Ascending aorta (tissue), 2 donors: ENCODE measurements around the gene EVX2. TPM values are rescaled to one million over a fixed set of nuclear protein-coding genes. Genes with fewer than 3 reads are reported as not detected.

Source experiments
- DNase-seq, 2 donors: peaks; one replicate each; pipeline ENCODE4 v3.0.0-alpha.2; 2019; ENCODE audit warnings: low spot score in 2 of 2
- H3K27ac ChIP-seq, 2 donors: fragments of 200-600 bp; sonication (generic); one replicate each; pipeline ENCODE4 v1.5.1; 2016 to 2017; ENCODE audit warnings: mild to moderate bottlenecking in 1 of 2
- H3K27me3 ChIP-seq: fragments of 200-600 bp; sonication (generic); one replicate; pipeline ENCODE4 v1.5.1; 2017
- H3K36me3 ChIP-seq, 2 donors: fragments of 200-600 bp; sonication (generic); one replicate each; pipeline ENCODE4 v1.5.1; 2016
- H3K4me1 ChIP-seq, 2 donors: fragments of 200-600 bp; sonication (generic); one replicate each; pipeline ENCODE4 v1.5.1; 2016 to 2017; ENCODE audit warnings: mild to moderate bottlenecking in 1 of 2
- H3K4me3 ChIP-seq, 2 donors: fragments of 200-600 bp; sonication (generic); one replicate each; pipeline ENCODE4 v1.5.1; 2016 to 2017; ENCODE audit warnings: mild to moderate bottlenecking in 1 of 2
- H3K9me3 ChIP-seq, 2 donors: fragments of 200-600 bp; sonication (generic); one replicate each; pipeline ENCODE4 v1.5.1; 2016
- CTCF ChIP-seq, 3 experiments: fragments of 200-600 bp in 2 of 3; fragments of 450-650 bp in 1 of 3; sonication (generic) in 2 of 3; IDR thresholded peaks; one replicate each; pipeline ENCODE4 v1.5.1; 2016 to 2019; ENCODE audit warnings: antibody characterized with exemption in 3 of 3, mild to moderate bottlenecking in 1 of 3, moderate library complexity in 1 of 3
- intact Hi-C: fragments of 100-400 bp; cut with DNase I; formaldehyde crosslinking; loops from one replicate; pipeline ENCODE4 v1.15.1; 2023
- total RNA-seq: library from RNA; depleted of rRNA; stranded (reverse); fragments of >200 nt; gene quantifications from one replicate; pipeline ENCODE4 v1.1.0, GENCODE V29; 2016

EVX2 gene
- total RNA-seq, 1 donor from 2014 or later, result not detected

- H3K4me3 ChIP-seq, result no peak overlapping the region
- intact Hi-C loops, result loop anchor here (5.0 to 10.0 kb wide), 3 partner anchors 724 to 1757 kb away; partner anchors contain the start of gene SP9
- peak in 1 of 2 donors; percentile 34 for DNase-seq
- H3K9me3 ChIP-seq, result no peaks in the 10 kb centered on the region
- peaks cover 62% of the 10 kb centered on the region for H3K27me3 ChIP-seq
- no peak overlapping the region for H3K27ac ChIP-seq
- peaks cover 6 to 7% of the 10 kb centered on the region in 2 donors for H3K4me1 ChIP-seq
- no peaks in the 10 kb centered on the region for H3K36me3 ChIP-seq
- no peak for TF ChIP-seq CTCF (IDR thresholded peaks at IDR 0.05)
Measured at GRCh38 chr2:176091329-176092258, 7.8 kb upstream of the EVX2 start.

- Histone ChIP-seq H3K36me3 (no peaks in the 10 kb centered on the region), H3K27ac (no peak overlapping the region), H3K4me3 (no peak overlapping the region), H3K9me3 (no peaks in the 10 kb centered on the region), H3K27me3 (peaks cover 68% of the 10 kb centered on the region), H3K4me1 (peaks cover 5% of the 10 kb centered on the region in 2 donors)
- intact Hi-C loops, result loop anchor here (5.0 to 10.0 kb wide), 3 partner anchors 724 to 1756 kb away; partner anchors contain the start of gene SP9
- no peak for DNase-seq
- no peak for TF ChIP-seq CTCF (IDR thresholded peaks at IDR 0.05)
Measured at GRCh38 chr2:176090862-176091261, 7.1 kb upstream of the EVX2 start.

GRCh38 chr2:176089843-176090395 is 6.2 kb upstream of the EVX2 start:
- H3K36me3 ChIP-seq, result no peaks in the 10 kb centered on the region
- intact Hi-C loops, result loop anchor here (5.0 to 10.0 kb wide), 4 partner anchors 88 to 1755 kb away; partner anchors contain the start of genes LNPK and SP9
- no peak overlapping the region for H3K4me3 ChIP-seq
- no peak for DNase-seq
- no peaks in the 10 kb centered on the region for H3K9me3 ChIP-seq
- peaks cover 5% of the 10 kb centered on the region in 2 donors for H3K4me1 ChIP-seq
- no peak for TF ChIP-seq CTCF (IDR thresholded peaks at IDR 0.05)
- peaks cover 69% of the 10 kb centered on the region for H3K27me3 ChIP-seq
- H3K27ac ChIP-seq, result no peak overlapping the region

GRCh38 chr2:176088937-176089842 is 5.4 kb upstream of the EVX2 start:
- no peak overlapping the region for H3K4me3 ChIP-seq
- H3K4me1 ChIP-seq, result peaks cover 5% of the 10 kb centered on the region in 2 donors

More at GRCh38 chr2:176088937-176089842, 5.4 kb upstream of the EVX2 start:
- Histone ChIP-seq H3K36me3 (no peaks in the 10 kb centered on the region), H3K9me3 (no peaks in the 10 kb centered on the region), H3K27me3 (peaks cover 70% of the 10 kb centered on the region), H3K27ac (no peak overlapping the region)
- intact Hi-C loops, result loop anchor here (1.0 to 5.0 kb wide), 2 partner anchors 87 to 399 kb away; partner anchors contain the start of gene LNPK
- DNase-seq, result no peak
- TF ChIP-seq CTCF (IDR thresholded peaks at IDR 0.05), result no peak
